ENCODE data around the gene C4orf36.

DNA sequence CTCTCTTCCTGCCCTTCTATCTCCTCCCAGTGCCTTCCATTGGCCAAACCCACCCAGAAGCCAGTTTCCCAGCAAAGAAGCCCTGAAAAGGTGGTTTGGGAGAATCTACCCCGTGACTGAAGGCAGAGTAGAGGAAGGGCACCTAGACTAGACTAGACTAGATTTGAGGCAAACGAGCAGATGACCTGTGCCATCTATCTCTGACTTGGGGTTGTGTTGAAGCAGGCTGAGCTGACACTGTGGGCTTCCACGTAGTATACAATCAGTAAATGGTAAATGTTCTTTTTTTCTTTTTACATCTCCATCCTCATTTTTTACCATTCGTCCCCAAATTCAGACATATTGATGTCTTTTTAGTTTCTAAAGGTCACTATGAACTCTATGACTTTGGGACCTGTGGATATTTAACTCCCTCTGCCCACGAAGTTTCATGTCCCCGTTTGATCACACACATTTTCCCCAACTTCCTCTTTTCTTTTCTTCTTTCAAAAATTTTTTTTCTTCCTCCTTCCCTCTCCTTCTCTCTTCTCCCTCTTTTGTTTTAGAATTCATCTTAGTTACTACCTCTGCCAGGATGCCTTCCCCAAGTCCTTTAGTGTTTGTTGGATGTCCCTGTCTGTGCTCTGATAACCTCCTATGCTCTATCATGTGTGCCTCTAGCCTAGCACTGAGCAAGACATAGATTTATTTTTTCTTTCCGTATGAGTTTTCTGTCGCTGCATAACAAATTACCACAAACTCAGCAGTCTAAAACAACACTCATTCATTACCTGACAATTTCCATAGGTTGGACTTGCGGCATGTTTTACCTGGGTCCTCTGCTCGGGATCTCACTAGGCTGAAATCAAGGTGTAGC, 36.4 kb upstream of the C4orf36 start:
- TF ChIP-seq POLR2A (IDR thresholded peaks at IDR 0.05; ENCODE audit: low read depth, low read length) (no peak), TAF1 (IDR thresholded peaks at IDR 0.05; ENCODE audit: borderline replicate concordance, low read depth, low read length) (no peak), POLR2AphosphoS5 (IDR thresholded peaks at IDR 0.05; ENCODE audit: low read depth, low read length) (no peak)

Data from GM12892 (cell line).